CD4-positive, alpha-beta T cell (primary cell): ENCODE measurements around the gene C4orf50. TPM values are rescaled to one million over a fixed set of nuclear protein-coding genes. Genes with fewer than 3 reads are reported as not detected.

Experiments used
- ATAC-seq: fragments of 200-7000 bp; cut with Tn5 transposase; one replicate; pipeline ENCODE4 v1.10.0; 2022; ENCODE audit warnings: mild to moderate bottlenecking; ENCODE audit not compliant: poor library complexity
- CTCF ChIA-PET: fragments of 350-600 bp; sonication (Branson Sonifier 250); formaldehyde crosslinking; loops from one replicate; lab custom pipeline; 2021; ENCODE audit warnings: antibody characterized with exemption, inconsistent platforms; lab: Charles Lee
- POLR2A ChIA-PET: fragments of 350-600 bp; sonication (Branson Sonifier 250); formaldehyde crosslinking; loops from one replicate; lab custom pipeline; 2021; ENCODE audit warnings: antibody characterized with exemption, inconsistent platforms; lab: Charles Lee
- DNase-seq, 14 experiments: peaks; one replicate each; pipeline ENCODE4 v3.0.0-alpha.2; 2013 to 2020; ENCODE audit warnings: mixed read lengths in 2 of 14
- H3K27ac ChIP-seq, 2 donors: one replicate each; pipeline versions ENCODE4 v1.5.1 to v1.7.0; 2013; ENCODE audit warnings: low read length in 2 of 2, low read depth in 1 of 2, mild to moderate bottlenecking in 1 of 2
- H3K27me3 ChIP-seq, 2 experiments: 1 replicate in 1 of 2; 2 replicates in 1 of 2; pipeline versions ENCODE4 v1.6.1 to v1.7.0; 2013; ENCODE audit warnings: low read length in 2 of 2, control low read depth in 1 of 2, mild to moderate bottlenecking in 1 of 2, moderate library complexity in 1 of 2; ENCODE audit not compliant: insufficient read depth in 2 of 2, control insufficient read depth in 1 of 2
- H3K36me3 ChIP-seq: one replicate; pipeline ENCODE4 v1.6.1; 2013; ENCODE audit warnings: low read length, control low read depth; ENCODE audit not compliant: insufficient read depth
- H3K4me1 ChIP-seq: one replicate; pipeline ENCODE4 v1.6.1; 2013; ENCODE audit warnings: low read length, control low read depth; ENCODE audit not compliant: insufficient read depth
- H3K4me3 ChIP-seq: one replicate; pipeline ENCODE4 v1.5.1; 2013; ENCODE audit warnings: mild to moderate bottlenecking, low read length, moderate library complexity
- H3K9me3 ChIP-seq, 2 experiments: 1 replicate in 1 of 2; 2 replicates in 1 of 2; pipeline versions ENCODE4 v1.6.1 to v1.7.0; 2013; ENCODE audit warnings: low read length in 2 of 2, mild to moderate bottlenecking in 2 of 2, control low read depth in 1 of 2, moderate library complexity in 1 of 2; ENCODE audit not compliant: control insufficient read depth in 1 of 2, insufficient read depth in 1 of 2
- H3K27ac Mint-ChIP-seq: one replicate; pipeline ENCODE4 v1.8.0; 2020; ENCODE audit warnings: mixed read lengths
- H3K27me3 Mint-ChIP-seq: one replicate; pipeline ENCODE4 v1.8.0; 2021; ENCODE audit warnings: mixed read lengths
- H3K36me3 Mint-ChIP-seq: one replicate; pipeline ENCODE4 v1.8.0; 2021; ENCODE audit warnings: low read depth, mixed read lengths
- H3K4me1 Mint-ChIP-seq: one replicate; pipeline ENCODE4 v1.8.0; 2021; ENCODE audit warnings: low read depth, mixed read lengths
- H3K4me3 Mint-ChIP-seq: one replicate; pipeline ENCODE4 v1.8.0; 2020; ENCODE audit warnings: mild to moderate bottlenecking, mixed read lengths
- H3K9me3 Mint-ChIP-seq: one replicate; pipeline ENCODE4 v1.8.0; 2020; ENCODE audit warnings: mixed read lengths
- CTCF ChIP-seq: fragments of 200-600 bp; IDR thresholded peaks from one replicate; pipeline ENCODE4 v1.8.0; 2022; ENCODE audit warnings: antibody characterized with exemption, mild to moderate bottlenecking
- intact Hi-C, 2 experiments: fragments of 100-400 bp; cut with DNase I in 1 of 2; cut with micrococcal nuclease in 1 of 2; formaldehyde crosslinking; loops; one replicate each; pipeline versions ENCODE4 v1.15.1 to v1.9.0; 2023 to 2025; cut with DNase I, micrococcal nuclease
- total RNA-seq, 174 experiments: library from RNA in 2 of 174; stranded (reverse) in 2 of 174; gene quantifications; one replicate each; pipeline ENCODE4 v1.2.3 and lab custom pipeline; 2021 to 2026

The C4orf50 gene
- total RNA-seq, 2 experiments from 2014 or later, result 0.16 to 0.20 TPM

DNA sequence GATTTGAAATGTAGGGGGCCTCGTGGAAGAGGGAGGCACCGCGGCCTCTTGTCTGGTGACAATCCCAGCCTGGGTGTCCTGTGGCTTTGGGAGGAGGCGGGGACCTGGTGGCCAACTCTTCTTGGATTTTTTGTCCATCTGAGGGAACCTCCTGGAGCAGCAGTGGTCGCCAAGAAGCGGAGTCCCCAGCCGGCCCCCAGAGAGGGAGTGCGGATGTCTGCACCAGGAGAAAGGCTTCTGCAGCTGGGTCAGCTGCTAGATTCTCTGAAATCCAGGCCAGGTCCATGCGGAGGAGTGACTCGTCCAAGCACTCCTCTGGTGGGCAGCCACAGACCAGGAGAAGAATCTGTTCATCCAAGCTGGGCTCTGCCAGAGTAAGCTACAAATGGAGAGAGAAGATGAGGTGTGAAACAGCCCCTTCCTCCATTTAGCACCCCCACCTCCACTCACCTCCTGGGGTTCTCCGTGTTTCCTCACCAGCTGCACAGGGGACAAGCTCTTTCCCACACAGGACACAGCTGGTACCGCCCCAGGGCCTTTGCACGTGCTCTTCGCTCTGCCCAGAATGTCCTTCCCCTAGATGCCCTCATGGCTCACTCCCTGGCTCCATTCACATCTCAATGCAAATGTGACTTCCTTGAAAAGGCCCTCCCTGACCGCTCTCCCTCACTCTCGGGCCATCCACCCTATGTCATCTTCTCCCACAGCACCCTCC is 27.6 kb downstream of the C4orf50 start:
- intact Hi-C loops, result no loop called here
- Mint-ChIP-seq H3K4me1 (no peaks in the 10 kb centered on the region), H3K27ac (no peak overlapping the region), H3K4me3 (no peak overlapping the region), H3K27me3 (peaks cover 3% of the 10 kb centered on the region), H3K9me3 (peaks cover 2% of the 10 kb centered on the region), H3K36me3 (no peaks in the 10 kb centered on the region)
- TF ChIP-seq CTCF, result no peak
- no peak overlapping the region for H3K27ac ChIP-seq
- ATAC-seq (no peak), DNase-seq (no peak)
- no peak overlapping the region for H3K4me3 ChIP-seq
- H3K4me1 ChIP-seq, result no peaks in the 10 kb centered on the region
- ChIA-PET CTCF (no interaction called here), POLR2A (no interaction called here)
- H3K27me3 ChIP-seq, result no peaks in the 10 kb centered on the region
- no peaks in the 10 kb centered on the region for H3K36me3 ChIP-seq
- H3K9me3 ChIP-seq, result no peaks in the 10 kb centered on the region

DNA sequence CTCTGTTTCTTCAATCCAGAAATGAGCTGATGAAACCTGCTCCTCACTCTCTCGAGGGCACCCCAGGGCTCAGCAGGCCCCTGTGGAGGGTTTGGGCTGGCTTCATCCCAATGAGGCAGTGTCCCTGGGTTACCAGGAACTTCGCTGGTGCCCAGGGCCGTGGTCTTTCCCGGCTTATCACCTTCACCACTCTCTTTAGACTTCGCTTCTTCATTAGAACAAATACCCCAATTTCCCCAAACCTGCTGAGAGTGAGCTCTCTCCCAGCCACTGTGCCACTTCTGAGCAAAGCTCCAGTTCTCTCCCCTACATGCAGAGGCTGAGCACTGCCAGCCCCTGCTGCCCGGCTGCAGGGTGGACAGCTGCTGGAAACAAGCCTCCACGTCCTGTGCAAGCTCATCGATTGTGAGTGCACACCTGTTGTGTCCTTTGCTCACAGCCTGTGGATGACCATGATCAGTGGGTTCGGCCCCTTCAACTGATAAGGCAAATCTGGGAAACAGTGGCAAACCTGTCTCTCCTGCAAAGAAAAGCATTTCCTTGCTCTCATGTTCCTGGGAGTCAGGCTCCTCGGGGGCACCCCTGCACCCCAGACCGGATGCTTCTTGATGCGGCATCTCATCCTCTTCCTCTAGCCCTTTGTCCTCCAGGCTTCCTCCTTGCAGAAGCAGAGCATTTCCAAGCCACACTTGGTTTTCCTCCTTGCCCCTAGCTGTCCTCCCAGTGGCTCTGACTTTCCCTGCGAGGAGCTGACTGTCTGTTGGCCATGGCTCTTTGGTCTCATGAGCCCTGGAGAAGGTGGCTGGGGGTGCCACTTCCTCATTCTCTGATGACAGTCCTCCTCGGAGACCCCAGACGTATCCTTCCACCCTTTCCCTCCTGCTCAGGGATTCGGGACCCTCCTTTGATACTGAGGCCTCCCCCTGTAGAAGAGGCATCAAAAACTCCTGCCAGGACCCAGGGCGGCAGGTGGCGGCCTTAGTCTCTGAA is 28.7 kb downstream of the C4orf50 start:
- POLR2A ChIA-PET, result no interaction called here
- no peak overlapping the region for H3K4me3 ChIP-seq
- no peak for ATAC-seq
- H3K27me3 Mint-ChIP-seq, result no peaks in the 10 kb centered on the region
- no peak overlapping the region for H3K27ac ChIP-seq
- H3K36me3 Mint-ChIP-seq, result no peaks in the 10 kb centered on the region
- H3K4me3 Mint-ChIP-seq, result no peak overlapping the region
- no peaks in the 10 kb centered on the region for H3K36me3 ChIP-seq
- no peak overlapping the region for H3K27ac Mint-ChIP-seq
- H3K9me3 ChIP-seq, result peaks cover 0 to 3% of the 10 kb centered on the region in 2 experiments
- TF ChIP-seq CTCF, result no peak
- DNase-seq, result no peak
- H3K27me3 ChIP-seq, result no peaks in the 10 kb centered on the region
- intact Hi-C loops, result no loop called here
- peaks cover 2% of the 10 kb centered on the region for H3K9me3 Mint-ChIP-seq
- no peaks in the 10 kb centered on the region for H3K4me1 ChIP-seq
- H3K4me1 Mint-ChIP-seq, result no peaks in the 10 kb centered on the region
- CTCF ChIA-PET, result no interaction called here

GRCh38 chr4:5988086-5988845 is 30.0 kb downstream of the C4orf50 start:
- CTCF ChIA-PET, result no interaction called here
- peaks cover 8% of the 10 kb centered on the region for H3K27me3 Mint-ChIP-seq
- no peak for ATAC-seq
- no peak overlapping the region for H3K27ac ChIP-seq
- H3K4me1 Mint-ChIP-seq, result no peaks in the 10 kb centered on the region
- H3K27ac Mint-ChIP-seq, result no peak overlapping the region
- no peak overlapping the region for H3K4me3 ChIP-seq
- H3K9me3 Mint-ChIP-seq, result peaks cover 10% of the 10 kb centered on the region
- POLR2A ChIA-PET, result no interaction called here
- H3K36me3 ChIP-seq, result no peaks in the 10 kb centered on the region
- TF ChIP-seq CTCF, result no peak
- no peaks in the 10 kb centered on the region for H3K36me3 Mint-ChIP-seq
- no peak for DNase-seq
- H3K9me3 ChIP-seq, result peaks cover 1 to 10% of the 10 kb centered on the region in 2 experiments
- intact Hi-C loops, result no loop called here
- no peaks in the 10 kb centered on the region for H3K4me1 ChIP-seq
- H3K27me3 ChIP-seq, result no peaks in the 10 kb centered on the region
- no peak overlapping the region for H3K4me3 Mint-ChIP-seq
